OCI-LY3 (cell line): ENCODE data around the gene SNAP25.

Source experiments
- CTCF ChIP-seq: fragments of 200-600, 300-600 bp; sonication (generic); IDR thresholded peaks from 2 replicates; pipeline ENCODE4 v1.5.1; 2014; ENCODE audit warnings: antibody characterized with exemption, low read length, low read depth
- EZH2phosphoT487 ChIP-seq: fragments of 200-600 bp; shearing (Covaris generic); IDR thresholded peaks from 2 replicates; pipeline ENCODE4 v1.6.1; 2018; ENCODE audit warnings: antibody characterized with exemption, mixed run types, low read depth

- peak; percentile 63 for TF ChIP-seq CTCF
- TF ChIP-seq EZH2phosphoT487: no peak
These were observed 6.9 kb downstream of the SNAP25 start for GRCh38 chr20:10225439-10226060.
